UCSD-AML1 (cell line): Measurements from ENCODE around the gene NPHP3.
"Not testable (repeated sequence)": the region's sequence is repeated elsewhere in the genome, so short reads cannot be mapped to it uniquely, and the experiment has no call there.

Experiments used
- DNase-seq: peaks from one replicate; lab custom pipeline; 2025; ENCODE audit not compliant: unreplicated experiment; lab: John Stamatoyannopoulos, UW

NPHP3 gene

DNA sequence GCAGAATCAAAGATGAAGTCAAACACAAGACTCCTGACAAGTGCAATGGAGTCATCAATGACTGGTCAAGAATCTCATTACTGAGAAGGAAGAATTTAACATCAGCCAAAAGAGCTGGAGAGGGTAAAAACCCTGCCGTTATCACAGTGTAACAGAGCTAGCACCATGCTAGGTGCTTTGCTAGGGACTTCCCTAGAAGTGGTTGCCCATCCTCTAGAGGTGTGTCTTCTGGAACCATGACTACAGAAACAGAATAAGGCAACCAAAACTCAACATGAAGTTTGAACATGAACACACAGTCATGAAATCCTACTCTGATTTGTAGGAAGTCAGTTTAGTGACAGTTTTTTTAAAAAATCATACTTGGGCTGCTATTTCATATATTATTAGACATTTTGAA is 72.1 kb downstream of the NPHP3 start:
- no peak for DNase-seq

DNA sequence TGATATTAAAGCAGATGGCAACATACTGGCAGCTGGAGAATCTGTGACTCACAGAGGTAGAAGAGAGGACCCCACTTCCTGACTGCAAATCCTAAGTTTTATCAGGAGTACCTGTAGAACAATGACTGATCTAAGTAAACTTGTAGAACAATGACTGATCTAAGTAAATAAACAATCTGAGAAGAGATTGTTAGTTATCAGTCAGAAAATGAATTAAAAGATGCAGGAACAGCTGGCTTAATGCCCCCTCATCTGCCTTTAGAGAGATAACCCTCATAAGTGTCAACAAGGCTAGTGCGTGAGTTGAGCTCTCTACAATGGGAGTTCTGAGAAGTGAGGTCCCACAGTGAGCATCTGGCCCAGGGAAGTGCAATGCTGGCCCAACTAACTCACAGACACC is 77.2 kb downstream of the NPHP3 start:
- DNase-seq: no peak

DNA sequence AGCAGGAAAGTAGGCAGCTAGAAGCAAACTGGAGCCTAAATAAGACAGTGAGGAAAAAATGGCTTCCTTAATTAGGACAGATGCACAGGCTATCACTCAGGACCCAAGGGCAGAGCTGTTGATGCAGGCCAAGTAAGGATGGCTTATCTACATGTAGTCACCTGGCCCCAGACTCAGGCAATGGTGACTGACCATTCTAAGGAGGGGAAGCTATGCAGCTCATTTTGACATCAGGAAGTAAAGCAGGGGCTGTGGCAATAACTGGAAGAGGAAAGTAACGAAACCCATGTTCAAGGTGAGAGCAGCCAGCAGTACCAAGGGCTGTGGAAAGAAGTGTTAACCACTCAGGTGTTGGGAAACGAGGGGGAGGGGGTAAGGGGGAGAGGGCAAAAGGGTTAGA is 78.8 kb downstream of the NPHP3 start:
- peak; percentile 15 for DNase-seq

GRCh38 chr3:132642539-132642847 is 79.7 kb downstream of the NPHP3 start:
- DNase-seq: no peak

- DNase-seq: no peak
Measured at GRCh38 chr3:132641837-132642538, 80.2 kb downstream of the NPHP3 start.

DNA sequence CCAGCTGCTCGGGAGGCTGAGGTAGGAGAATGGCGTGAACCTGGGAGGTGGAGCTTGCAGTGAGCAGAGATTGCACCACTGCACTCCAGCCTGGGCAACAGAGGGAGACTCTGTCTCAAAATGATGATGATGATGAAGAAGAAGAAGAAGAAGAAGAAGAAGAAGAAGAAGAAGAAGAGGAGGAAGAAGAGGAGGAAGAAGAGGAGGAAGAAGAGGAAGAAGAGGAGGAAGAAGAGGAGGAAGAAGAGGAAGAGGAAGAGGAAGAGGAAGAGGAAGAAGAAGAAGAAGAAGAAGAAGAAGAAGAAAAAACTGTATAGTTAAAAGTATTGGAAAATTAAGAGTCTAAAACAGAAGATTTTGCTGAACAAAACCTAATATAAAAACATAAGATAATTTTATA is 80.8 kb downstream of the NPHP3 start:
- DNase-seq: not testable (repeated sequence)

GRCh38 chr3:132638706-132639105 is 83.5 kb downstream of the NPHP3 start:
- no peak for DNase-seq

DNA sequence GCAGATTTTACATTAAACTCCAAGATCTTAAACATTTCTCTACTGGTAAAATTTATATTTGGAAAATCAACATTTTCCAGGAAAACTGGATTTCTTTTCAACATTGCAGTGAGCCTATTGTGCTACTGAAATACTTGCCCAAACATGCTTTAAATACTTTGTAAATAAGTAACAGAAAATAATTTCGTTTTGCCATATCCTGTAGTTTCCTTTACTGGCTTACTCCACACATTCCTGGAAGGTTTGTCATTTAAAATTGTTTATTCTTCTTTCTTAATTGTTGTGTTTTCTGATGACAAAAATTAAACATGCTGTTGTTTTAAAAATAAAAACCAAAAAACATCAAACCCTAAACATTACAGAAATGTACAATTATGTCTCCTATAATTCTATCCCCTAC is 84.6 kb downstream of the NPHP3 start:
- no peak for DNase-seq

GRCh38 chr3:132635052-132635451 is 87.2 kb downstream of the NPHP3 start:
- DNase-seq: no peak
